HG03039 (cell line): ENCODE results near the gene SNRK.

ENCODE experiments used
- ATAC-seq: cut with Tn5 transposase; IDR thresholded peaks from one replicate; pipeline ENCODE4 v1.9.1; 2021; ENCODE audit warnings: mild to moderate bottlenecking, moderate library complexity; ENCODE audit not compliant: unreplicated experiment

The SNRK gene

DNA sequence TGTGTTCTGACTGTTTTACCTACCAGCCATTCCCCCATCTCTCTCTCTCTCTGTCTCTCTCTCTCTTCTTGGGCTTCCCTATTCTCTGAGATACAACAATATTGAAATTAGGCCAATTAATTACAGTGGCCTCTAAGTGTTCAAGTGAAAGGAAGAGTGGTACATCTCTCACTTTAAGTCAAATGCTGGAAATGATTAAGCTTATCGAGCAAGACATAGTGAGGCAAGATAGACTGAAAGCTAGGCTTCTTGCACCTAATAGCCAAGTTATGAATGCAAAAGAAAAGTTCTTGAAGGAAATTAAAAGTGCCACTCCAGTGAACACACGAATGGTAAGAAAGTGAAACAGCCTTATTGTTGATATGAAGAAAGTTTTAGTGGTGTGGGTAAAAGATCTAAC is 21.3 kb downstream of the SNRK start:
- no peak for ATAC-seq

DNA sequence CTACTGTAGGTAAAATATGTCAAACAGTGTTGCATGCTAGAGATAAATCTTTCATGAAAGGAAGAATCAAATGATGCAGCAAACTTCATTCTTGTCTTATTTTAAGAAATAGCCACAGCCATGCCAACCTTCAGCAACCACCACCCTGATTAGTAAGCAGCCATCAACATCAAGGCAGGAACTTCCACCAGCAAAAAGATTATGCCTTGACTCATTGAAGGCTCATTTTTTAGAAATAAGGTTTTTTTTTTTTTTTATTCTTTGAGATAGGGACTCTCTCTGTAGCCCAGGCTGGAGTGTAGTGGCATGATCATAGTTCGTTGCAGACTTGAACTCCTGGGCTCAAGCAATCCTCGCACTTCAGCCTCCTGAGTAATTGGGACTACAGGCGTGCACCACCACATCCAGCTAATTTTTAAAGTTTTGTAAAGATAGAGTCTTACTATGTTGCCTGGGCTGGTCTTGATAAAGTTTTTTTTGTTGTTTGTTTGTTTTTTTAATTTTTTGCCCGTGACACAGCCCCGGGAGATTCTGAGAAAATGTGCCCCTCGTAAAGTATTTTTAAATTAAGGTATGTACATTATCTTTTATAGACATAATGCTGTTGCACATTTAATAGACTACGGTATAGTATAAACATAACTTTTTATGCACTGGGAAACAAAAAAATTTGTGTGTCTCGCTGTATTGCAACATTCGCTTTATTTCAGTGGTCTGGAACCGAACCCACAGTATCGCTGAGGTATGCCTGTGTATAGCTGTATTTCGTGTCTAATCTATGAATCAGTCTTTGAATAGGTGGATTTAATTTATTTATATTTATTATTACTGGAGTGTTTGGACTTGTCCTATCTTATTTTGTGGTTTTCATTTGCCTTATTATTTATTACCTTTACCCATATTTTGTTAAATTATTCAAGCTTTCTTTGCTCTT is 23.3 kb downstream of the SNRK start:
- no peak for ATAC-seq

DNA sequence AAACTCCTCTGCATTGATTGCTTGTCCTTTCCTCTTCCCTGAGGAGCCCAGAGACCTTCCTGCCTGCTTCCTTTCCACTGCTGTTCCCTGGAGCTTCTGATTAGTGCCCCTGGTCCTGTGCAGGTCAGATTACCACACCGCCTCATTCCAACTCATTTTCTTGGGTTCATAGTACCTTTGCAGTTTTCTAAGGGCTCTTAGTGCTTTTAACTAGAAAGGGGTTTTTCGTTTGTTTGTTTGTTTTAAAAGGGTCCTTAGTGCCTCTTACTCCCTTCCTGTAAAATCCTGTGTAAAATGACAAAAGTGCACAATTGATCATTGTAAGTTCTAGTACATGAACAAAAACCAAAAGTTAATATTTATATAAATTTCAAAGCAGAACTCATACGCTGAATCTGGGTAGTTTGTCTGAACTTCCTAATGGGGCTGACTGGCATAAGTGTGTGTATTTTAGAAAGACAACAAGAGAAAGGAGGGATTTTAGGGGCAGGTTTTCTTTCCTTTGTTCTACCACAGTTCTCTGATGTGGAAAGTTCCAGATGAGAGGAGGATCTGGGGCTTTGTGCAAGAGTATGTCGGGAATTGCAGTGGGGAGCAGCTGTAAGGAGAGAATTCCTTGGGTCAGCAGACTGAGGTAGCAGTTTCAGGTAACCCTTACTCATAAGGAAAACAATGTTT is 30.6 kb downstream of the SNRK start:
- ATAC-seq = no peak

DNA sequence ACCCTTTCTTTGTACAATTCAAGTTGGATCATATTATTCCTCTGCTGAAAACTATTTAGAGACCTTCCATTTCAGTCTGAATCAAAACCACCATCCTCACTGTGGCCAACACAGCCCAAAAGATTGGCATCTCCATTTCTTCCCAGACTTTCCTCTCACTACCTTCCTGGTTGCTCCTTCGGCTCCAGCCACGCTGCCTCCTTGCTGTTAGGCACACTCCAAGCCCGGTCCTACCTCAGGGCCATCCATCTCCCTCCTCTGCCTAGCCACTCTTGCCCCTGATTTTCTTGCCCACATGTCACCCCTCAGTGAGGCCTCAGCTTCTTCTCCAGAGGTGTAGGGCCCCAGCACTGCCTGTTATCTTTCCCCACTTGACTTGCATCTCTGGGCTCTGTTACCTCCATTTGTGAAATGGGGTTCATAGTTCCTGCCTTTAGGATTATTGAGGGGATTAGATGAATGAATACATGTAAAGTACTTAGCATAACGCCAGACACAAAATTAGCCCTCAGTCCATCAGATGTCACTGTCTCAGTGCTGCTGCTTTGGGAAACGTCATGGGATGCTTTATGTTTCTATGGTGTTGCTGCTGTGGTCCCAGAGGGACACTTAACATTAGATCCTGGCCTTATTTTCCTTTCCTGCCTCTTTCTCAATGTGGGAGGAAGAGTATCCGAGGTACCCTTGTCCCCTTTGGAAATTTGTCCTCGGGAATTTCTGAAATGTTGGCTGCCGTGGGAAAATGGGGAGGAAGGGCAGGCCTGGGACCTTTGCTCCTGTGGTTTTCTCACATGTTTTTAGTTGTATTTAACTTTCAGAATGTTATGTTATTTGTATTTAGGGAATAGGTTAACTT is 31.3 kb downstream of the SNRK start:
- ATAC-seq = no peak

DNA sequence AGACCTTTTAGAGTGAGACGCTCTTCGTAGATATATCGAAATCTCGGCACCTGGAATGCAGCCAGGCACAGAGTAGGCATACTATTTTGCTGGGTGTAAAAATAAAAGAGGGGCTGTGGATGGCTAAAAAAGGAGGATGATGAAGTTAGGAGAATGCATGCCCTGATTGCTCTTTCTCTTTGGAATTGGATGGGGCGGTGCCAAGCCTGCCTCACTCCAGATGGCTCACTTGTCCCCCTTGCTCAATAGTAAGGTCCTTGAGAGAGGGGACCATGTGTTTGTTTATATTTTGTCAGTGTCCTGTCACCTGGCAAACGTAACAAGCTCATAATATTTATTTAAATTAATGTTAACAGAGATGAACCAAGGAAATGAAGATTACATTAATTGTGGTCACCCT is 33.0 kb downstream of the SNRK start:
- no peak for ATAC-seq

DNA sequence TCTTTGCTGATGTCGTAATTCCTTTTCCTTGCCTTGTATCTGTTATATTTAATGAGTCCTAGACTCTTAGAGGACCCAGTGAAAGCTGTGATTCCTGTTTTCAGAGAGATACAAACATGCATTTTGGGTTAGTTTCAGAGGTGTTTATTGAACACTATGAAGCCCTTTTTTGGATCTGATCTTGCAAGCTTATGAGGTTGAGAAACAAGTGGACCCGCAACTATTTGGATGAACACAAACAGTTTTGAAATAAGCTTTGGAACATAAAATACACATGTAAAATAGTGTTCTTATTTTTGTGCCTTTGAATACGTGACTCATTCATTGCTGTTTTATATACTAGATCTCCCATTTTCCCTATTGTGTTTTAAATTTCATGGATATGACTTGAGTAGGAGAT is 33.5 kb downstream of the SNRK start:
- ATAC-seq = no peak

DNA sequence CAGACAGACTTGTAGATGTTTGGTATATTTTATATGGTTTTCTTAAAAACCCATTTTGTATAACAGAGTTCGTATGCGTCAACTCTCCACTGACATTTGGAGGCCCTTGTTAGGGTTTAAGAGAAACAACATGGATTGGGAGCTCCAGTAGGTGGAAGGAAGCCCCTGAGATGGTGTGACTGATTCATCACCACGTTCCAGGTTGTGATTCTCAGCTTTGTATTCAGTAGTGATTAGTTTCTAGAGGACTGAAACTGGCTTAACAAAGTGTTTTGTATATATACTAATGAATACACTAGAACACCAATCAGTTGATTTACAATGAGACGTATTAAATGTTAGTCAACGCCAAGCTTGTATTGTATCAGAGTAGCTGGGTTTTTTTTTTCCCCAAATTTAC is 33.9 kb downstream of the SNRK start:
- ATAC-seq = no peak

DNA sequence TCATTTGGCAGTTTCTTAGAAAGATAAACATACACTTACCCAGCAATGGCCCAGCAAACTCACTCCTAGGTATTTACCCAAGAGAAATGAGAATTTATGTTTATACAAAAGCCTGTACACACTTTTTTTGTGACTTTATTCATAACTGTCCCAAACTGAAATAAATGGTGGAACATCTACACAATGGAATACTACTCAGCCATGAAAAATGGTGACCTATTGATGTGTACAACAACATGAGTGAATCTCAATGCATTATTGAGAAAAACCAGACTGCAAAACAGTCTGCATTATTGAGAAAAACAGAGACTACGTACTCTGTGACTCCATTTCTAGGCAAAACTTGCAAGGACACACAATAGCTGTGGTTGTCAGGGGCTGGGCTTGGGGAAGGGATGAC is 37.2 kb downstream of the SNRK start:
- ATAC-seq = no peak

DNA sequence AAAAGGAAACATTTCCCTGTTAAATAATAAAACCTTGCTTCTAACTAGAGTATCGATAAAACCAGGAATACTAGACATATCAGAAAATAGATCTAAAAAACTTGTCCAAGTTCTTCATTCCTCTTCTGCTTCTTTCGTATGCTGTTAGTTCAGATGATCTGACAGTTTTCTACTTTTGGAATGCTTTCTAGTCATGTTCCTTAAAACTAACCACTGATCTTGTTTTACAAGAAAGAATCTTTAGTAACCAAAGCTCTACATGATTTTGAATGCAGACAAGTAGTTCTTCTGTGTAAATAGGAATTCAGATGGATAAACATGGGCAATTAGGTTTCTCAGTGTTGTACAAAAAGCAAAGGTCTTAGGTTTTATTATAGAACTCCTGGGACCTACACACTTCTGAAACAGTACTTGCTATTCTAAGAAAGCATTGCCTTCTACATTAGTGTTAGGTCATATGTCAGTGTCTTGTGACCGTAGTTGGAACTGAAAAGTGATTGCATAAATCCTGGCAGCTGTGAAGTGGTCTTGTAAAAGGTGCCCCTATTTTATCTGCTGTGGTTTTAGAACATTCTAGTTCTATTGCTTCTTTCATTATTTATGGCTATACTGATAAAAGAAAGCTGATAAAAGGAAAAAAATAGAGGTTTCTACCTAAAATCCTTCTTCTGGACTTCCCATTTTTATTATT is 40.7 kb downstream of the SNRK start:
- ATAC-seq = no peak

DNA sequence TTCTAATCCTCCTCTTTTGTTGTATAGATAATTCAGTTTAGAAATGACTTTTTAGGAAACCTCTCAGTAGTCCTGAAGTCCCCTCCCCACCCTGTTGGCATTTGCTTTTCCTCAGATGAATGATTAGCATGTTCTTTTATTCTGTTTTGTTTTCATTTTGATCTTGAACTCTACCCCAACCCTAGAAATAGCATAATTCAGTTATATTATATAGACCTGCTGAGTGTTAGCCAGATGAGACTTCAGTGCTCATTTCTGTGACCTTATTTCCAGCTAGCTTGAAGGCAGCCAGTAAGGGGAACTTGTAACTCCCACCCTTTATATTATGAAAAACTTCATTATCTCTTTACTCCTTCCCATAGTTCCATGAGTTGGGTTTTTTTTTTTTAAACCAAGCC is 41.2 kb downstream of the SNRK start:
- ATAC-seq = no peak

DNA sequence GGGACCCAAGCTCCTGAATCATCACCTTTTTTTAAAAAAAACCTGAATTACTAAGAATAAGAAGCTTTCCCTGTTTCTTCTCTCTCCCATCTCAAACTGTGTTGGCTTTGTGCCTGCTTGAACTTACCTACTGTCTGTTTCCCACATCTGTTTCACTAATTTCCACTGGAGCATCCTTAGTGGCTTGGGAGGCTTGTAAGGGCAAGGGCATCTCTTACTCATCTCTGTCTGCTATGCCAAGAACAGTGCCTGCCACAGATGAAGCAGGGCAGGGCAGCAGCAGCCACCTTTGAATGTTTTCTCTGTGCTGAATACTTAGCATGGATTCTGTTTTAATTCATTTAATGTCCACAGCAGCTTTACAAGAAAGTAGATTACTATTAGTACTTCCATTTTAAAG is 42.3 kb downstream of the SNRK start:
- ATAC-seq = no peak

DNA sequence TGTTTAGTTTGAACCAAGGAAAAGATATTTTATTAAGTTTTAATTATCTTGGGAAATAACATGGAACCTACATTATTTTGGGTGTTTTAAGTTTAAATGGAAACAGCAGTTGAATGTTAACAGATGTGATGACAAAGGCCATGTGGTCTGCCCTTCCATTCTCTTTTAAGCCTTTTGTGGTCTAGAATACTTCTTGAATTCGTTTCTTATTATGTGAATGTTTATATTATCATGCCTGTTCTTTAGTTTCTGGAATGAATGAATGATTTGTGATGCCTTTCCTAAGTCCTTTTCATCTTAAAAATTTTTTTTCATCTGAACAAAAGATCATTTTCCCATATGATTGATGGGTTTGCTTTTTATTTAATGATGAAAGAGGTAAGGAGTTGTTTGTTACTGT is 44.6 kb downstream of the SNRK start:
- ATAC-seq = no peak

DNA sequence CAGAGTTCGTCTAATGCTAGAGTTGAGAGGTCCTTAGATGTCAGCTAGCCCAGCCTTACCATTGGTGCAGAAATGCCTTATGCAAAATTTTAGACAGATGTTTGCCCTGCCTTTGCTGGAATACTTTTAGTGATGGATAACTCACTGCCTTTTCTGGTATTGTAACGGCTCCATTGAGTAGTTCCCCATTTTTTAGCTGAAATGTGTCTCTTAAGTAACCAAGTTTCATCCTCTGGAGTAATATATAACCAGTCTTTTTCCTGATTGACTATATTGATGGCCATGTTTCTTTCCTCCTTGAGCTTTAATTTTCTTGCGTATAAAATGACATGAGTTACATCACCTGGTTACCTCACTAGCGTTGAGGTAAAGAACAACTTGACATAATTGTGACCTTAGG is 45.0 kb downstream of the SNRK start:
- ATAC-seq = no peak

DNA sequence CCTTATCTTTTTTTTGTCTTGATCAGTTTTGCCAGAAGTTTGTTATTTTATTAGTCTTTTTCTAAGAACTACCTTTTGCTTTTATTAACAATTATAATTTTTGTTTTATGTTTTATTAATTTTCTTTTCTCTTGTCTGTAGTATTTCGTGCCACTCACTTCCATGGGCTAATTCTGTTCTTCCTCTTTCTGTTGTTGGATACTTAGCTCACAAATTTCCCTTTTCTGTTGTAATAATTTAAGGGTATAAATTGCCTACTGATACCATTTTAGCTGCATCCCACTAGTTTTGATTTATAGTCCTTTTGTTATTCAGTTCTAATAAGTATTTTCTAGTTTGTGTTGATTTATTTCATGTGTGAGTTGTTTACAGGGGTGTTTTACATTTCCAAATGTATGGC is 48.6 kb downstream of the SNRK start:
- no peak for ATAC-seq

DNA sequence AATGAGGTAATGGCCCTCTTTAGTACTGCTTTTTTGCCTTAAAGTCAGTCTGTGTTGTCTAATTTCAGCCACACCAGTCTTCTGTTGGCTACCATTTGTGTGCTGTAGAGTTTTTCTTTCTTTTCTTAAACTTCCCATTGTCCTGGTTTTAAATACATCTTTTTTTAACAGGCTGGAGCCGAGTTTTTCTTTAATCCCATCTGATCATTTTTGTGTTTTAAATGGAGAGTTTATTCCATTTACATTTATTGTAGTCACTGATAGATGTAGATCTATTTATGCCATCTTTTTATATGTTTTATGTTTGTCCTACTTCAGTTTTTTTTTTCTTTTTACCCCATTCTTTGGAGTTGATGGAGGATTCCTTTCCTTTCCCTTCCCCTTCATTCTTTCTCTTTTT is 49.5 kb downstream of the SNRK start:
- no peak for ATAC-seq

DNA sequence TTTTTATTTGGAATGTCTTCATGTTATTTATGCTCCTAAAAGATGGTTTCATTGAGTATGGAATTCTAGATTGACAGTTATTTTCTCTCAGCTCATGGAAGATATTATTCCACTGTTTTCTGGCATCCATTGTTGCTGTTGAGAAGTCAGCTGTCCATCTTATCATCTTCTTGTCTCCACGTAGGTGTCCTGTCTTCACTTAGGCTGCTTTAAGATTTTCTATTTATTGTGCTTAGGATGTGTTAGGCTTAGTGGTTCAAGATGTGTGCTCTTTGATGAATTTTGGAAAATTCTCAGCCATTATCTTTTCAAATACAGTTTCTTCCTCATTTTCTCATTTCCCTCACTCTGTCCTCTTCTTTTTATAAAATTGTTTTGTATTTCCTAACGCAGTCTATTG is 52.0 kb downstream of the SNRK start:
- ATAC-seq = no peak

DNA sequence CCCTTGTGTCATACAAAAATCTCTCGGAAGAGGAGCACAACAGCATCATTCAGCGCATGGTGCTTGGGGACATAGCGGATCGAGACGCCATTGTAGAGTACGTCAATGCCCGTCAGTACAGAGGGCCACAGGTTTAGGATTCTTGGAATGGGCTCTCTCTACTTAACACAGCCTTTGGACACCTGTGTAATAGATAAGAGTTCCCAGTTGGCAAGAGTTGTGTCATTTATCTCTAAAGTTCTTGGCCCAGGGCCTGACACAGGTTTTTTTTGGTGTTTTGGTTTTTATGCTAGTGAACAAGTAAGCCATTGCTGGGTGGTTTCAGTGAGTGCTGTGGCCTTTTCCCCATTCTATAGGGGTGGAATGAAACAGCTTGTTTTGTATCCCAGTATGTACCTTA is 54.1 kb downstream of the SNRK start:
- no peak for ATAC-seq

DNA sequence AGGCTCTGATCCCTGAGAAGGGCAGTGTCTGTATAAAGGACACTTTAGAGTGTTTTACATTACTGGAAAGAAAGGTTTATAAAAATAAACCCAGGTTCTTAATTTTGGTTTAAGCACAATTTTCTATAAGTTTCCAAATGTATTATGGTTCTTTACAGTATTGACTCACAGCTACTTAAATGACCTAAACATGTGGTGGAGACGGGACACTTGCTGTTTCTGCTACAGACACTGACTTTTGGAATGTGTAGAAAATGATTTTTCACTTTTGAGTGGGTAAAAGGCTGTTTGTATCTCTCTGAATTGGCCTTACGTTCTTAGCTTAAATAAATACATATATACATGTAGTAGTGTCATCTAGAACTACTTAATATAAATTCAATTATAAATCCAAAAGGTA is 55.4 kb downstream of the SNRK start:
- no peak for ATAC-seq

DNA sequence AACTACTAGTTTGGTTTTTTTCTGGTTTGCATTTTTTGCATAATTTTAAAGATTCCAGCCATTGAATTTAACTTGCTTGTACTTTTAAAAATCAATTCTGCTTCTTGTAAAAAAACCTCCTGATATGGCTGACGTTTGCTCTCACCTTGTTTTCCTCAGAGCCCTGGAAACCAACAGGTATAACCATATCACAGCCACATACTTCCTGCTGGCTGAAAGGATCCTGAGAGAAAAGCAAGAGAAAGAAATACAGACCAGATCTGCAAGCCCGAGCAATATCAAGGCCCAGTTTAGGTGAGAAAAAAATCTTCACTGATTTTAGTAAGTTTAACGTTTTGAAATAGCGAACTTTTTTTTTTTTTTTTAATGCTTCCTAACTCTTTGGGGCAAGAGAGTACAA is 56.8 kb downstream of the SNRK start:
- ATAC-seq = no peak

DNA sequence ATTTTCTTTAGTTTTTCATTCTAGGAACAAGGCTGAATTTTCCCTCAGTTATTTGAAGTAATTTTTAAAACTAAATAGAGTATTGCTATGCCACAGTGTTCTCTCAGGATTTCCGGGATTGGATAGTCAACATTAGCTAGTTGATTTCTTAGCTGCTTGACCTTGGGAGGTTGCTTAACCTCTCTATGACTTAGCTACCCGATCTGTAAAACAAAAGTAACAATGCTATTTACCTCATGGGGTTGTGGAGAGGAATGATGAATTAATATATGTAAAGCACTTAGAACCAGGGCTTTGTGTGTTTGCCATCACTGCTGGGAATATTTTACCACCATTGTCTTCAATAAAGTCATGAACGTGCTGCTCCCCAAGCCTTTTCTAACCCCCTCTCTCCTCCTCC is 57.5 kb downstream of the SNRK start:
- ATAC-seq = no peak

DNA sequence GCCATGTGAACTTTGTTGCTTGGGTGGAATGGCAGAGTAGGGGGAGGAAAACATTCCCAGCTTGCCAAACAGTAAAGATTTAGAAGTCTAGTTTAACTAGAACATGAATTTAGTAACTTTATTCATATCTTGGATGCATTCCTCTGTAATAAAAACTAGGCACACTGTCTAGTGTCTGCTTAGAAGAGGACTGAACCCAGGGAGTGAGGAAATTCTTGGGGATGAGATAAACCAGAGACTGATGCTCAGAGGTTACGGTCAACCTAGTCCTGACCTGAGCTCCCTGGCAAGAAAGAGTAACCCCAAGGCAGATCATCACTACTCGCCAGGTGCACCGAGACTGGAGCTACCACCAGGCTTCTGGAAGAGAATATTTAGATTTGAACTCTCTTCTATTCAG is 58.2 kb downstream of the SNRK start:
- ATAC-seq = no peak
